Globus pallidus (tissue), 1 donor: ENCODE results near the gene NRXN3.

Experiments
- DNase-seq: peaks from one replicate; pipeline ENCODE4 v3.0.0-alpha.2; 2015; ENCODE audit warnings: low spot score

Gene NRXN3

GRCh38 chr14:79357307-79357706, 1187.1 kb downstream of the NRXN3 start:
- no peak for DNase-seq

- DNase-seq, result no peak
These were observed 1193.1 kb downstream of the NRXN3 start for GRCh38 chr14:79363291-79363690.

GRCh38 chr14:79369359-79370332, 1199.5 kb downstream of the NRXN3 start:
- DNase-seq, result no peak

- no peak for DNase-seq
These were observed 1200.8 kb downstream of the NRXN3 start for GRCh38 chr14:79370969-79371368.

- DNase-seq, result no peak
These were observed 1203.3 kb downstream of the NRXN3 start for GRCh38 chr14:79373451-79373850.

- no peak for DNase-seq
These were observed 1205.2 kb downstream of the NRXN3 start for GRCh38 chr14:79375356-79375755.

GRCh38 chr14:79376557-79376956, 1206.4 kb downstream of the NRXN3 start:
- DNase-seq, result no peak

GRCh38 chr14:79378020-79378419, 1207.8 kb downstream of the NRXN3 start:
- DNase-seq, result no peak

GRCh38 chr14:79379266-79379665, 1209.1 kb downstream of the NRXN3 start:
- DNase-seq, result no peak

GRCh38 chr14:79383031-79383430, 1212.9 kb downstream of the NRXN3 start:
- DNase-seq, result no peak

GRCh38 chr14:79383475-79383874, 1213.3 kb downstream of the NRXN3 start:
- no peak for DNase-seq

- DNase-seq, result no peak
These were observed 1224.9 kb downstream of the NRXN3 start for GRCh38 chr14:79395061-79395460.

GRCh38 chr14:79404874-79405511, 1234.8 kb downstream of the NRXN3 start:
- DNase-seq, result no peak

- DNase-seq, result no peak
These were observed 1235.3 kb downstream of the NRXN3 start for GRCh38 chr14:79405512-79405910.

GRCh38 chr14:79407572-79407971, 1237.4 kb downstream of the NRXN3 start:
- no peak for DNase-seq

GRCh38 chr14:79408696-79409095, 1238.5 kb downstream of the NRXN3 start:
- DNase-seq, result no peak

- DNase-seq, result no peak
These were observed 1241.4 kb downstream of the NRXN3 start for GRCh38 chr14:79411403-79412174.

GRCh38 chr14:79412822-79413221, 1242.6 kb downstream of the NRXN3 start:
- DNase-seq, result no peak

- no peak for DNase-seq
These were observed 1243.7 kb downstream of the NRXN3 start for GRCh38 chr14:79413734-79414428.

- no peak for DNase-seq
These were observed 1245.6 kb downstream of the NRXN3 start for GRCh38 chr14:79415726-79416125.

GRCh38 chr14:79417961-79418360, 1247.8 kb downstream of the NRXN3 start:
- DNase-seq, result no peak
